MM.1S (cell line): Measurements from ENCODE around the gene CD46.
"Not testable (repeated sequence)": the region's sequence is repeated elsewhere in the genome, so short reads cannot be mapped to it uniquely, and the experiment has no call there.

ENCODE experiments used
- DNase-seq: peaks from one replicate; pipeline ENCODE4 v3.0.0-alpha.2; 2015
- H2AFZ ChIP-seq: fragments of 300-600 bp; sonication (generic); 2 replicates; pipeline ENCODE4 v1.6.0; 2016; ENCODE audit warnings: antibody characterized with exemption, low read length
- H3F3A ChIP-seq: fragments of 300-600 bp; sonication (generic); 2 replicates; pipeline ENCODE4 v1.6.1; 2016; ENCODE audit warnings: mild to moderate bottlenecking, antibody characterized with exemption, low read length, moderate library complexity, mixed read lengths; ENCODE audit not compliant: insufficient read depth
- H3K27ac ChIP-seq: fragments of 300-600 bp; sonication (generic); 2 replicates; pipeline ENCODE4 v1.5.1; 2016; ENCODE audit warnings: mild to moderate bottlenecking, low read length
- H3K27me3 ChIP-seq: fragments of 300-600 bp; sonication (generic); replicated peaks from 2 replicates; pipeline ENCODE4 v1.6.0; 2016; ENCODE audit warnings: low read length; ENCODE audit not compliant: insufficient read depth
- H3K36me3 ChIP-seq: fragments of 300-600 bp; sonication (generic); replicated peaks from 2 replicates; pipeline ENCODE4 v1.6.1; 2016; ENCODE audit warnings: mild to moderate bottlenecking, low read length, mixed read lengths; ENCODE audit not compliant: insufficient read depth
- H3K4me1 ChIP-seq: fragments of 300-600 bp; sonication (generic); 2 replicates; pipeline ENCODE4 v1.6.1; 2016; ENCODE audit warnings: low read length, mixed read lengths
- H3K4me2 ChIP-seq: fragments of 300-600 bp; sonication (generic); 2 replicates; pipeline ENCODE4 v1.6.0; 2016; ENCODE audit warnings: low read depth, low read length
- H3K4me3 ChIP-seq: fragments of 300-600 bp; sonication (generic); 2 replicates; pipeline ENCODE4 v1.5.1; 2016; ENCODE audit warnings: low read length, mixed read lengths
- H3K79me2 ChIP-seq: fragments of 300-600 bp; sonication (generic); 2 replicates; pipeline ENCODE4 v1.6.1; 2016; ENCODE audit warnings: mixed run types, low read length, mixed read lengths
- H3K9ac ChIP-seq: fragments of 300-600 bp; sonication (generic); 2 replicates; pipeline ENCODE4 v1.6.1; 2016; ENCODE audit warnings: low read length, mixed read lengths
- H3K9me2 ChIP-seq: fragments of 300-600 bp; sonication (generic); replicated peaks from 2 replicates; pipeline ENCODE4 v1.6.1; 2016; ENCODE audit warnings: mild to moderate bottlenecking, low read length, mixed read lengths; ENCODE audit not compliant: insufficient read depth
- H3K9me3 ChIP-seq: fragments of 300-600 bp; sonication (generic); replicated peaks from 2 replicates; pipeline ENCODE4 v1.6.1; 2016; ENCODE audit warnings: mild to moderate bottlenecking, low read length, mixed read lengths; ENCODE audit not compliant: insufficient read depth
- H4K20me1 ChIP-seq: fragments of 300-600 bp; sonication (generic); 2 replicates; pipeline ENCODE4 v1.6.1; 2016; ENCODE audit warnings: mild to moderate bottlenecking, low read length, moderate library complexity, mixed read lengths; ENCODE audit not compliant: insufficient read depth
- CTCF ChIP-seq: fragments of 300-600 bp; sonication (generic); IDR thresholded peaks from 2 replicates; pipeline ENCODE4 v1.5.1; 2016; ENCODE audit warnings: antibody characterized with exemption, low read length, mixed read lengths
- EZH2 ChIP-seq: fragments of 300-600 bp; sonication (generic); optimal IDR thresholded peaks from 2 replicates; pipeline ENCODE3; 2017; ENCODE audit warnings: low read depth, mild to moderate bottlenecking, antibody characterized with exemption, low read length, mixed read lengths
- EZH2phosphoT487 ChIP-seq: fragments of 300-600 bp; sonication (generic); IDR thresholded peaks from 2 replicates; pipeline ENCODE4 v1.6.1; 2018; ENCODE audit warnings: antibody characterized with exemption, low read length

The CD46 gene

GRCh38 chr1:207777412-207777811 lies 25.6 kb downstream of the CD46 start:
- H3K27me3 ChIP-seq, H3K9me3 ChIP-seq, H3K9ac ChIP-seq, H4K20me1 ChIP-seq, H3K9me2 ChIP-seq, DNase-seq, H3K27ac ChIP-seq, H3K4me3 ChIP-seq, H3F3A ChIP-seq, H2AFZ ChIP-seq, H3K4me1 ChIP-seq, H3K4me2 ChIP-seq, H3K36me3 ChIP-seq: not testable (repeated sequence)
- peaks cover 71% of the 10 kb centered on the region for H3K79me2 ChIP-seq

GRCh38 chr1:207779008-207779407 lies 27.2 kb downstream of the CD46 start:
- Histone ChIP-seq H2AFZ (no peak overlapping the region), H4K20me1 (no peaks in the 10 kb centered on the region), H3K79me2 (peaks cover 58% of the 10 kb centered on the region), H3K27me3 (no peaks in the 10 kb centered on the region), H3K4me2 (no peak overlapping the region), H3K36me3 (peaks cover 6% of the 10 kb centered on the region; the same call in 1 of the 2 replicates), H3K27ac (no peak overlapping the region), H3K9ac (no peak overlapping the region), H3F3A (no peaks in the 10 kb centered on the region), H3K9me3 (no peaks in the 10 kb centered on the region), H3K4me3 (no peak overlapping the region), H3K9me2 (no peaks in the 10 kb centered on the region), H3K4me1 (no peaks in the 10 kb centered on the region)
- DNase-seq: no peak
- TF ChIP-seq EZH2: no peak
- no peak for TF ChIP-seq CTCF
- no peak for TF ChIP-seq EZH2phosphoT487

- Histone ChIP-seq H3K27me3 (no peaks in the 10 kb centered on the region), H3K9ac (no peak overlapping the region), H3K79me2 (peaks cover 51% of the 10 kb centered on the region), H3K36me3 (peaks cover 3% of the 10 kb centered on the region; the same call in 1 of the 2 replicates), H3K4me3 (no peak overlapping the region), H3K9me3 (no peaks in the 10 kb centered on the region), H3K4me2 (no peak overlapping the region), H2AFZ (no peak overlapping the region), H3K9me2 (no peaks in the 10 kb centered on the region), H3F3A (no peaks in the 10 kb centered on the region), H3K27ac (no peak overlapping the region), H4K20me1 (no peaks in the 10 kb centered on the region), H3K4me1 (no peaks in the 10 kb centered on the region)
- no peak for TF ChIP-seq EZH2
- TF ChIP-seq CTCF: no peak
- no peak for TF ChIP-seq EZH2phosphoT487
- no peak for DNase-seq
These were observed 29.5 kb downstream of the CD46 start for GRCh38 chr1:207781312-207781711.

- no peaks in the 10 kb centered on the region; the same call in 1 of the 2 replicates for H3K36me3 ChIP-seq
- no peaks in the 10 kb centered on the region for H3K9me3 ChIP-seq
- H2AFZ ChIP-seq: no peak overlapping the region
- no peaks in the 10 kb centered on the region for H3K79me2 ChIP-seq
- no peaks in the 10 kb centered on the region for H3F3A ChIP-seq
- DNase-seq: no peak
- H3K27ac ChIP-seq: no peak overlapping the region
- H3K4me1 ChIP-seq: no peaks in the 10 kb centered on the region
- no peaks in the 10 kb centered on the region for H3K27me3 ChIP-seq
- no peaks in the 10 kb centered on the region for H3K9me2 ChIP-seq
- TF ChIP-seq EZH2 (no peak), EZH2phosphoT487 (no peak)
- no peak overlapping the region for H3K4me2 ChIP-seq
- H4K20me1 ChIP-seq: no peaks in the 10 kb centered on the region
- H3K9ac ChIP-seq: no peak overlapping the region
- H3K4me3 ChIP-seq: no peak overlapping the region
These were observed 35.9 kb downstream of the CD46 start for GRCh38 chr1:207787776-207788175.
